Uterus (tissue), 2 donors: ENCODE results near the gene RTN3.

ENCODE experiments used
- POLR2A ChIP-seq, 2 donors: fragments of 450-650 bp; IDR thresholded peaks; one replicate each; pipeline ENCODE4 v1.6.1; 2016; ENCODE audit warnings: antibody characterized with exemption in 2 of 2, mild to moderate bottlenecking in 1 of 2, moderate library complexity in 1 of 2
- TF ChIP-seq, protein P1 (sequence below), 4 experiments: fragments of 200-600 bp in 2 of 4; fragments of 450-650 bp in 2 of 4; sonication (generic) in 2 of 4; IDR thresholded peaks; one replicate each; pipeline ENCODE4 v1.5.1; 2016 to 2019; ENCODE audit warnings: antibody characterized with exemption in 4 of 4, mild to moderate bottlenecking in 2 of 4, moderate library complexity in 1 of 4

DNA sequence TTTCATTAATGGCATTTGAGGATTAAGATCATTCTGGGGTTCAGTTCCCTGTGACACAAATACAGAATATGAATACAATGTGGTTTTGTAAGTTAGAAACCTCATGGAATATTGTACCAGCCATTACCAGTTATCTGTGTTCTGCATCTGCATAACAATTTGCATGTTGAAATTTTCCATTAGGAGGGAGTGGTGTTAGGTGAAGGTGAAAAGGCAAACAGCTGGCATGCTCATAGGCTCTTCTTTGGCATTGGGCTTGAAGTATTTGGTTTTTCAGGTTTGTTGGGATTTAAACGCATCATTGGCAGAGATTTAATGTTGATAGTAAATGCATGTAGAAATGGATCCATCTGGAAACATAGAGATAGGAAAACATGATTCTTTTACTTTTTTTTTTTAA lies 18.6 kb downstream of the RTN3 start:
- TF ChIP-seq, protein P1, sequence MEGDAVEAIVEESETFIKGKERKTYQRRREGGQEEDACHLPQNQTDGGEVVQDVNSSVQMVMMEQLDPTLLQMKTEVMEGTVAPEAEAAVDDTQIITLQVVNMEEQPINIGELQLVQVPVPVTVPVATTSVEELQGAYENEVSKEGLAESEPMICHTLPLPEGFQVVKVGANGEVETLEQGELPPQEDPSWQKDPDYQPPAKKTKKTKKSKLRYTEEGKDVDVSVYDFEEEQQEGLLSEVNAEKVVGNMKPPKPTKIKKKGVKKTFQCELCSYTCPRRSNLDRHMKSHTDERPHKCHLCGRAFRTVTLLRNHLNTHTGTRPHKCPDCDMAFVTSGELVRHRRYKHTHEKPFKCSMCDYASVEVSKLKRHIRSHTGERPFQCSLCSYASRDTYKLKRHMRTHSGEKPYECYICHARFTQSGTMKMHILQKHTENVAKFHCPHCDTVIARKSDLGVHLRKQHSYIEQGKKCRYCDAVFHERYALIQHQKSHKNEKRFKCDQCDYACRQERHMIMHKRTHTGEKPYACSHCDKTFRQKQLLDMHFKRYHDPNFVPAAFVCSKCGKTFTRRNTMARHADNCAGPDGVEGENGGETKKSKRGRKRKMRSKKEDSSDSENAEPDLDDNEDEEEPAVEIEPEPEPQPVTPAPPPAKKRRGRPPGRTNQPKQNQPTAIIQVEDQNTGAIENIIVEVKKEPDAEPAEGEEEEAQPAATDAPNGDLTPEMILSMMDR (IDR thresholded peaks at IDR 0.05) = no peak
- no peak for TF ChIP-seq POLR2A (IDR thresholded peaks at IDR 0.05)
